Caco-2 (cell line): ENCODE data around the gene PIM3. TPM values are rescaled to one million over a fixed set of nuclear protein-coding genes. Genes with fewer than 3 reads are reported as not detected.

Source experiments
- BruUV-seq: library from RNA; stranded (reverse); fragments of 400-500 nt; replicated peaks from 2 replicates; lab custom pipeline; 2021; lab: Mats Ljungman, UMichigan
- CTCF ChIA-PET: fragments of 300-600 bp; sonication (Branson Sonifier 250); formaldehyde crosslinking; loops from one replicate; lab custom pipeline; 2022; ENCODE audit warnings: antibody characterized with exemption; lab: Charles Lee
- POLR2A ChIA-PET: fragments of 300-600 bp; sonication (Branson Sonifier 250); formaldehyde crosslinking; loops from one replicate; lab custom pipeline; 2022; ENCODE audit warnings: antibody characterized with exemption; lab: Charles Lee
- DNase-seq, 2 experiments: peaks; one replicate each; pipeline versions ENCODE4 v3.0.0 to v3.0.0-alpha.2; 2020 to 2022
- H3K27me3 ChIP-seq: replicated peaks from 2 replicates; pipeline ENCODE4 v1.6.0; 2011; ENCODE audit warnings: low read length; ENCODE audit not compliant: control insufficient read depth, insufficient read depth
- H3K36me3 ChIP-seq: 2 replicates; pipeline ENCODE4 v1.5.1; 2011; ENCODE audit warnings: low read length; ENCODE audit not compliant: control insufficient read depth, insufficient read depth
- H3K4me1 ChIP-seq: fragments of 250-450 bp; sonication (Bioruptor Pico); 2 replicates; pipeline ENCODE4 v1.5.1; 2020; ENCODE audit warnings: mild to moderate bottlenecking
- H3K4me3 ChIP-seq: 2 replicates; pipeline ENCODE4 v1.5.1; 2011; ENCODE audit warnings: low read depth, mild to moderate bottlenecking, control low read depth, low read length
- H3K9me3 ChIP-seq: fragments of 250-450 bp; sonication (Bioruptor Pico); 2 replicates; pipeline ENCODE4 v1.5.1; 2020; ENCODE audit warnings: mild to moderate bottlenecking, moderate library complexity
- H3K27ac Mint-ChIP-seq: one replicate; pipeline ENCODE4 v1.8.0; 2022; ENCODE audit warnings: mixed read lengths; ENCODE audit not compliant: unreplicated experiment
- H3K27me3 Mint-ChIP-seq: one replicate; pipeline ENCODE4 v1.8.0; 2022; ENCODE audit warnings: mixed read lengths; ENCODE audit not compliant: insufficient read depth, unreplicated experiment
- H3K36me3 Mint-ChIP-seq: one replicate; pipeline ENCODE4 v1.8.0; 2022; ENCODE audit warnings: mild to moderate bottlenecking, mixed read lengths; ENCODE audit not compliant: insufficient read depth, unreplicated experiment
- H3K4me1 Mint-ChIP-seq: one replicate; pipeline ENCODE4 v1.8.0; 2022; ENCODE audit warnings: low read depth, mixed read lengths; ENCODE audit not compliant: unreplicated experiment
- H3K4me3 Mint-ChIP-seq: one replicate; pipeline ENCODE4 v1.8.0; 2022; ENCODE audit warnings: mild to moderate bottlenecking, moderate library complexity, mixed read lengths; ENCODE audit not compliant: unreplicated experiment
- H3K9me3 Mint-ChIP-seq: one replicate; pipeline ENCODE4 v1.8.0; 2022; ENCODE audit warnings: mixed read lengths; ENCODE audit not compliant: unreplicated experiment
- CTCF ChIP-seq, 2 experiments: fragments of 200-600 bp in 1 of 2; IDR thresholded peaks; 1 replicate in 1 of 2; 2 replicates in 1 of 2; pipeline versions ENCODE4 v1.5.1 to v1.8.0; 2011 to 2022; ENCODE audit warnings: antibody characterized with exemption in 1 of 2, control low read depth in 1 of 2, inconsistent platforms in 1 of 2, low read depth in 1 of 2, low read length in 1 of 2, mild to moderate bottlenecking in 1 of 2, moderate library complexity in 1 of 2; ENCODE audit not compliant: insufficient read depth in 1 of 2, severe bottlenecking in 1 of 2, unreplicated experiment in 1 of 2
- intact Hi-C: fragments of 100-400 bp; cut with micrococcal nuclease; formaldehyde crosslinking; loops from one replicate; pipeline ENCODE4 v1.10.0; 2022; ENCODE audit not compliant: unreplicated experiment
- total RNA-seq: library from RNA; stranded (reverse); gene quantifications from 2 replicates; pipeline ENCODE4 v1.2.3, GENCODE V29; 2022

Gene PIM3
- total RNA-seq, 1 experiment from 2014 or later: 39.6 TPM

- DNase-seq: peak; percentile 75 to 76
- Mint-ChIP-seq H3K36me3 (peaks cover 6% of the 10 kb centered on the region), H3K27ac (no peak overlapping the region), H3K27me3 (no peaks in the 10 kb centered on the region), H3K9me3 (no peaks in the 10 kb centered on the region), H3K4me1 (no peaks in the 10 kb centered on the region), H3K4me3 (no peak overlapping the region)
- BruUV-seq: no TSS peak
- H3K27me3 ChIP-seq: no peaks in the 10 kb centered on the region
- no peaks in the 10 kb centered on the region for H3K9me3 ChIP-seq
- H3K36me3 ChIP-seq: no peaks in the 10 kb centered on the region
- no peaks in the 10 kb centered on the region; the same call in none of the 2 replicates for H3K4me1 ChIP-seq
- TF ChIP-seq CTCF (IDR thresholded peaks at IDR 0.05; ENCODE audit: insufficient read depth in 1 of 2, low read depth in 1 of 2, low read length in 1 of 2, severe bottlenecking in 1 of 2, unreplicated experiment in 1 of 2): peak; percentile 69 to 73
- CTCF ChIA-PET: interaction anchor here (0.6 to 2.1 kb wide), 15 partner anchors 9 to 163 kb away, joined by 3 to 45 read pairs (median 4); partner anchors contain the start of genes IL17REL and PIM3
- intact Hi-C loops: loop anchor here (1.0 kb wide), 2 partner anchors 31 to 99 kb away; no protein-coding TSS in a partner anchor
- POLR2A ChIA-PET: interaction anchor here (0.6 to 1.3 kb wide), 4 partner anchors 20 to 73 kb away, joined by 3 to 5 read pairs (median 4); partner anchors contain the start of gene PIM3
- no peak overlapping the region for H3K4me3 ChIP-seq
Measured at GRCh38 chr22:49930596-49931412, 29.8 kb upstream of the PIM3 start.

GRCh38 chr22:49933236-49934159 lies 27.1 kb upstream of the PIM3 start:
- Mint-ChIP-seq H3K36me3 (peaks cover 6% of the 10 kb centered on the region), H3K27me3 (no peaks in the 10 kb centered on the region), H3K4me3 (no peak overlapping the region), H3K4me1 (no peaks in the 10 kb centered on the region), H3K9me3 (no peaks in the 10 kb centered on the region), H3K27ac (no peak overlapping the region)
- peaks cover 6% of the 10 kb centered on the region for H3K4me1 ChIP-seq
- BruUV-seq: no TSS peak
- ChIA-PET CTCF (interaction anchor here (1.1 to 1.2 kb wide), 2 partner anchors 13 to 94 kb away, joined by 3 to 4 read pairs; no protein-coding TSS in a partner anchor), POLR2A (no interaction called here)
- intact Hi-C loops: no loop called here
- DNase-seq: no peak
- TF ChIP-seq CTCF (IDR thresholded peaks at IDR 0.05; ENCODE audit: insufficient read depth in 1 of 2, low read depth in 1 of 2, low read length in 1 of 2, severe bottlenecking in 1 of 2, unreplicated experiment in 1 of 2): no peak
- no peaks in the 10 kb centered on the region for H3K9me3 ChIP-seq
- no peak overlapping the region for H3K4me3 ChIP-seq
- H3K27me3 ChIP-seq: no peaks in the 10 kb centered on the region
- no peaks in the 10 kb centered on the region for H3K36me3 ChIP-seq
